GM18508 (cell line): ENCODE results near the gene MCAT.
"Not testable (repeated sequence)": the region's sequence is repeated elsewhere in the genome, so short reads cannot be mapped to it uniquely, and the experiment has no call there.

ENCODE experiments used
- ATAC-seq: cut with Tn5 transposase; IDR thresholded peaks from one replicate; pipeline ENCODE4 v1.9.1; 2021; ENCODE audit warnings: moderate number of reproducible peaks; ENCODE audit not compliant: insufficient read depth, unreplicated experiment

The MCAT gene

DNA sequence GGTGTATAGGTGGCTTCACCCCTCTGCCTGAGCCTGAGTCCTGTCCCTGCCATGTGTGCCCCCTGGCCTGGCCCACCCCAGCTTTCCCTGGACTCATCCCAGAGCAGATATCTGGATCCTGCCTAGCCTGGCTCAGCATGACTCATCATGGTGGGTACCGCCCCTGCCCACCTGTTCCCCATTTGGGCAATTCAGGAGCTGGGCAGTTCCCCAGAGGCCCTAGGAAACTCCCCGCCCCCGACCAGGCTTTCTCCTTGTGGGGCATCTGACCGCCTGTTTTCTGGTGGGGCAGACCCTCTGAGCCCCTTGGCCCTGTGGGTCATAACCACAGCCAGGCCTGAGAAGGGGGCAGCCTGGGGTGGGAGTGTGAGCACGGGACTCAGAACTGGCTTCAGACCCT, 12.6 kb upstream of the MCAT start:
- no peak for ATAC-seq

GRCh38 chr22:43154887-43155536, 11.8 kb upstream of the MCAT start:
- ATAC-seq: no peak

DNA sequence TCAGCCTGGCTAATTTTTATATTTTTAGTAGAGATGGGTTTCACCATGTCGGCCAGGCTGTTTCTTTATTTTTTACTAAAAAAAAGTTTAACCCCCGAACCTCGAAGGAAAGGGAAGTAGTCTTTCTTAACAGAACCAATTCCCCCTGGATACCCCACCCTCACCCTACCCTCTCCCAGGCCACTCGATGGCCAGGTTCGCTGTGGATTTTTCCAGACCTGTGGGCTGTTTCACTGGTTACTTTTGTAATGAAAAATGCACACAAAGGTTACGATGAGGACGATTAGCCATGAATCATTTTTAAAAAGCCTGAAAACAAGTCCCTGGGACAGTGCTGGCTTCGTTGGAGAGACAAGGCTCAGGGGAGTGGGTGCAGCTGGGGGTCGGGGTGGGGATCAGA, 10.7 kb upstream of the MCAT start:
- ATAC-seq: no peak

DNA sequence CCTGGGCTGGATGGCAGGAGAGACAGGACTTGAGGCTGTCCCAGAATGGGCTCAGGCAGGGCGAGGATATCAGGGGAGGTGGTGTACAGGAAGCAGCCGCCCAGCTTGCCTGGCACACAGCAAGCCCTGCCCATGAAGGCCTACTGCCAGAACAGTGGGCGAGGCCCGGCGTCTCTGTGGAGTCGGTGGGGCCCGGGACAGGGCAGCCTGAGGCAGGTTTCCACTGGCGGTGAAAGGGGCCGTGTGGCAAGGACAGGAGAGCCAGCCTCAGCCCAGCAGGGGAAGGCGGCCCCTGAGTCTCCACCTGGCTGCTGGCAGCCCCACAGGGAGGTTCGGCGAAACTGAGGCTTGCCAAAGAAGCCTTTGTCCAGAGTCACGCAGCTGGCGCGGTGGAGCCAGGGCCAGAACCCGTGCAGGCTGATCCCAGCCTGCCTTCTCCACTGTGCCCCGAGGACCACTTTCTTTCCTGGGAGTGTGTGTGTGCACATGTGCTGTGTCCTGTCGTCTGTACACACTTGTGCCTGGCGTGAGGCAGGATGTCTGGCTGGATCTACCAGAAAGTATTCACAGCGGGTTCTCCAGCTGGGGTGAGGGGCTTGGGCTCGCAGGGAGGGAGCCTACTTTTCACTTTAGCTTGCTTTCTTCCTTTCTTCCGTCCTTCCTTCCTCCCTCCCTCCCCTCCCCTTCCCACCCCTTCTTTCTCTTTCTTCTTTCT, 9.3 kb upstream of the MCAT start:
- ATAC-seq: no peak

DNA sequence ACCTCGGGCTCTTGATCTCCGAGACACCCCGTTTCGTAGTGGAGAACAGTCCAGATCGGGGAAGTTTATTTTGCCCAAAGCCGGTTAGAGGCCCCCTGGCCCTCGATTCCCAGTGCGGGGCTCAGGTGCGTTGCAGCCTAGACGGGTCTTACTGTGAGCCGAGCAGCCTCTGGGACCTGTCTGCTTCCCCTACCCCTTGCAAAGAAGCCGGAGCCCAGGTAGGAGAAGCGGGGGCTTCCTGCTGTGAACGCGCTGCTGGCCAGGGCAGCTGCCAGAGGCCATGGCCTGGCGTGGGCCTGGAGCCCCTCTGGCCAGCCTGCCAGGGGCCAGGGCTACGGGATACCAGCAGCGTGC, 8.8 kb upstream of the MCAT start:
- ATAC-seq: no peak

DNA sequence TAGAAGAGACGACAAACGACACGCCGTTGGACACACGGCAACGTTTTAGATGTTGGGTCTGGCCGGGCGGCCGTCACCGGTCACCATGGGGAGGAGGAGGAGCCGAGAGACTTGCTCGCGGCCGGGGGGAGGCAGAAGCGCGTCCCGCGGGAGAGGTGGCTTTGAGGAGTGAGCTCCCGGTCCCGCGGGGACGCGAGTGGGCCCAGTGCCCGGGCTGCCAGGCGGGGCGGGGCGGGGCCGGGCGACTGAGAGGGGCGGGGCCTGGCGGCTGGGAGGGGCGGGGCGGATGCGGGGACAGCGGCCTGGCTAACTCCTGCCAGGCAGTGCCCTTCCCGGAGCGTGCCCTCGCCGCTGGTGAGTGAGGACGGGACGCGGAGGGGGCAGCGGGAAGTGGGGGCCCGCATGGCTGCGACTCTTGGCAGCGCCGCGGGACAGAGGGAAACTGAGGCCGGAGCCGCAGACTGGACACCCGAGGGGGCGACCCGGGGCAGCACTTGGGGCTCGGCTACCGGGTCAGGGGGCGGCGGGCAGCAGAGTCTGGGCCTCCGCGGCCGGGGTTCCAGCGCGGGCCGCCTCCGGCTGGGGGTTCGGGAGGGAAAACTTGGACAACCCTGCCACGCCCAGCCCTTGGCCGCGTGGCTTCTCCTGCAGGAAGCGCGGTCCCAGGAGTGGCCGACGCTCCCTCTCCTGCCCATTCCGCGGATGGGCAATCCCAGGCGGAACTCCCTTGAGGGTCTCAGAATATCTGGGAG, 8.2 kb upstream of the MCAT start, which contains the start of gene TSPO:
TSS of gene TSPO (plus strand) at position 309 of the 752 bp plus-strand sequence. CDS start 7,680 bp downstream, outside the sequence.
- no peak for ATAC-seq

DNA sequence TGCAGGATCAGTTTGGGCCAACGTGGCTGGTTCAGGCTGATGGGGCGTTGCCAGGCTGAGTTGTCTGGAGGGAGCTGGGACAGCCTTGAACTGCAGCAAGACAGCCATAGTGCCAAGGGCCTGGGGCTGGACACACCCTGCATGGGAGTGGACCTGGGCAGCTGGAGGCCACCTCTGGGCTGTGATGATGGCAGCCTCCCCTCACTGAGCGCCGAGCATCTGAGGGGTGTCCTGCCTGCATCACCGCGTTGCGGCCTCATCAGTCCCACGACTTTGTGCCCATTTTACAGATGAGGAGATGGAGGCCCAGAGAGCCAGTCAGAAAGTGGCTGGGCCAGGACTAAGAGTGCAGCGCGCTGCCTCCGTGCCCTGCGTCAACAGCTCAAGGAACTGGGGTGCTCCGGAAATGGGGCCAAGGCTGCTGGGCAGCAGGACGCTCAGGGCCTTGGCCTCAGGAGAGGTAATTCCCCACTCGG, 7.6 kb upstream of the MCAT start:
- no peak for ATAC-seq

DNA sequence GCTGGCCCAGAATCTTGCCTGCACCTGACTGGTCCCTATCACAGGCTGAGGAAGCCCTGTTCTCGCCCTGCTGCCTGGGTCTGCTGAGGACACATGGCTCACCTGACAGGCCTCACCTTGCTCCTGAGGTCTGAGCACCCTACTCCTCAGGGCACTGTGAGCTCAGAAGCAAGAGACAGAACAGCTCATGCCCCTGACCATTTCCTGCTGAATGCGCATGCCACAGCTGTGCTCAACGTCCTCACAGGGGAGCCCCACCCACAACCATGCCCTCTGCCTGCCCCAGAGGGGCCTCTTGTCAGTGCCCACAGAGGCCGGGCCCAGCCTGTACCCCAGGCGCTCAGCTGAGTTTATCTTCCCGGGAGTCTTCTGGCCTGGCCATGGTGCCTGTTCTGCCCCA, 5.4 kb upstream of the MCAT start:
- no peak for ATAC-seq

DNA sequence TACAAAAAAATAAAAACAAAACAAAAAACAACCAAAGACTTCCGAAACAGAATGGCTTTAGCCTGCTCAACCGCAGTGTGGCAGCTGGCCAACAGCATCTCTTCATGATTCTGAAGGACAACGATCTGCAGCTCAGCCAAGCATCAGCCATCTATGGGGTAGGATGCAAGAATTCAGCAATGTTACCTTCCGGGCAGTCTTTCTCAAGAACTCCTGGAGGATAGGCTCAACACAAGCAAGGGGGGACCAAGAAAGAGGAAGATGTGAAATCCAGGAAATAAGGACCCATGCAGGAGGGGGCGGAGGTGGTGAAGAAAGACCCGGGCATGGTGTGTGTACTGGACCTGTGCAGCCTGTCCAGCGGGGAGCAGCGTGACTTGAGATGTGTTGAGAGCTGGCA, 4.6 kb upstream of the MCAT start:
- no peak for ATAC-seq

DNA sequence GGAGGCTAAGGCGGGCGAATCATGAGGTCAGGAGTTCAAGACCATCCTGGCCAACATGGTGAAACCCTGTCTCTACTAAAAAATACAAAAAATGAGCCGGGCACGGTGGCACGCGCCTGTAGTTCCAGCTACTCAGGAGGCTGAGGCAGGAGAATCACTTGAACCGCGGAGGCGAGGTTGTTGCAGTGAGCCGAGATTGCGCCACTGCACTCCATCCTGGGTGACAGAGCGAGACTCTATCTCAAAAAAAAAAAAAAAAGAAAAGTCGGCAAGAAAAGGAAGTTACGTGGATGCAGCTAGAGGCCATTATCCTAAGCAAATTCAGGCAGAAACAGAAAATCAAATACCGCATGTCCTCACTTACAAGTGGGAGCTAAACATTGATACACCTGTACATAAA, 3.1 kb upstream of the MCAT start:
- not testable (repeated sequence) for ATAC-seq

DNA sequence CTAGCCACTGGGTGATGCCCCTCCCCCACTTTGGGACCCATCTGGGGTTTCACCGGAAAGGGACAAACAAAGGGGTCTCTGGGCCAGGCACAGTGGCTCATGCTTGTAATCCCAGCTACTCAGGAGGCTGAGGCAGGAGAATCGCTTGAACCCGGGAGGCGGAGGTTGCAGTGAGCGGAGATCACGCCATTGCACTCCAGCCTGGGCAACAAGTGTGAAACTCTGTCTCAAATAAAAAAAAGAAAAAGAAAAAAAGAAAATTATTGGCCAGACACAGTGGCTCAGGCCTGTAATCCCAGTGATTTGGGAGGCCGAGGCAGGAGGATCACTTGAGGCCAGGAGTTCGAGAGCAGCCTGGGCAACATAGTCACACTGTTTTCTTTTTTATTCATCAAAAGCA, 2.2 kb upstream of the MCAT start:
- ATAC-seq: not testable (repeated sequence)

- ATAC-seq: no peak
Measured at GRCh38 chr22:43144949-43145348, 1.8 kb upstream of the MCAT start.

- no peak for ATAC-seq
Measured at GRCh38 chr22:43136801-43137200, 6.4 kb downstream of the MCAT start.

GRCh38 chr22:43136255-43136654, 6.9 kb downstream of the MCAT start:
- no peak for ATAC-seq

GRCh38 chr22:43135565-43135964, 7.6 kb downstream of the MCAT start:
- ATAC-seq: no peak

DNA sequence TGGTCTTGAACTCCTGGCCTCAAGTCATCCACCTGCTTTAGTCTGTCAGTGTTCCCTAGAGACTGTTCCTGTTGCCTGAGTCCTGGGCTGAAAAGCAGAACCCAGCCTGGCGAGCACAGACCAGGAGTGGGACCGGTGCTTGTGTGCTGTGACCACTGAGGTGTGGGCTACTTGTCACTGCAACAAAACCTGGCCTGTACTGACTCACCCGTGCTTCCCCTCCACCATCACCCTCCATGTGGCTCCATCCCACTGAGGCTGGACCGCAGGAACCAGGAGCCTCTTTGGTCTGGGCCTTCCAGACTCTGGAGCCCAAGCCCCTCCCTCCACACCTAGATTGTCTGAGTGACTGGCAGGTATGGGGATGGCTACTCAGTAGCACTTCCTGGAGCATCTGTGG, 8.6 kb downstream of the MCAT start:
- no peak for ATAC-seq

DNA sequence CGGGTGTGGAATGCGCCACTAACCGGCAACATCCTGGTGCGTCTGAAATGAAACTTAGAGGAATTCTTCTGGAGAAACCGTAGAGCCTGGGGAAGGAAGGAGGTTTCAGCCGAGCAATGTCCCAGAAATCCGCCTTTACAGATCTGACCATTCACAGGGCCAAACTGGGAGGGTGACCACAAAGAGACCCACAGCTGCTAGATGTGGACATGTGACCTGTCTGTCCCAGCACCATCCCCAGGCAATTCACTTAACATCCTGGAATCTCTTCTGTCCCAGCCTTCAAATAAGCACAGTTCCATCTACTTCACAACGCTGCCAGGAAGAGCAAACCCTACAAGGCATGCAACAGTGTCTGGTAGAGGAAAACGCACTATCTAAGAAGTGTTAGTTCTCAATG, 9.8 kb downstream of the MCAT start:
- ATAC-seq: no peak

DNA sequence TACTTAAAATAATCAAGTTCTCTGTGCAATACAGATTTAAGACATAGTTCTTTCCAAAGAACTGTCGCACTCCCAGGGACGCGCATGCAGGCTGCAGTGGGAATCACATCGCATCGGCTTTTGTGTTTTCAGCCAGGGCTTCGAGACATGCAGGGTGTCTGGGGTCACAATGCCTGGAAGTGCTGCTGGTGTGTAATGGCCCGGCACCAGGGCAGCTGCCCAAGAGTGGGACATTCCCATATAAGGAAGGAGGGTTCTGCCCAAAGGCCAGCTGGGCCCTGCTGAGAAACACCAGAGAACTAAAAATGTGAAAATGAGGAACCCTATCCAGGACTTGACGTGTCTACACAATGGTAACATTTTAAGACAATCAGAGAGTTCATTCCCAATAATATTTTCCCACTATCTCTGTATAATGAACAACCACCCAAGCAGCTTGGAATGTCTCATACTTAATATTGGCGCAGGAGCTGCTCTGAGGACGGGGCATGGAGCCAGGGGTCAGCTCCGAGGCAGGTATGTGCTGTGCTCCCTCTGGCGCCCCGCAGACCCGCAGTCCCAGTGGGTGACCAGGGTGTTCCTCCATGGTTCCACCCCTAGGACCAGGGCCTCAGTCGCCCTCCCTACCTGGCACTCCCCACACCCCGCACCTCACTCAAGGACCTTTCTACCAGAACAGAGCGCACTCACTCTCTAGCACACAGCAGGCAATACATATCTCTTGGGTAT, 11.3 kb downstream of the MCAT start:
- no peak for ATAC-seq

- ATAC-seq: no peak
Measured at GRCh38 chr22:43129426-43130425, 13.5 kb downstream of the MCAT start.
